Erythroblast (primary cell): Measurements from ENCODE around the gene APOO.

Experiments used
- GATA1 ChIP-seq: IDR thresholded peaks from 2 replicates; pipeline ENCODE4 v1.6.1; 2011; ENCODE audit warnings: low read depth, mild to moderate bottlenecking, control low read depth, low read length, moderate library complexity
- POLR2A ChIP-seq: IDR thresholded peaks from 2 replicates; pipeline ENCODE4 v1.6.1; 2011; ENCODE audit warnings: mild to moderate bottlenecking, low read length

DNA sequence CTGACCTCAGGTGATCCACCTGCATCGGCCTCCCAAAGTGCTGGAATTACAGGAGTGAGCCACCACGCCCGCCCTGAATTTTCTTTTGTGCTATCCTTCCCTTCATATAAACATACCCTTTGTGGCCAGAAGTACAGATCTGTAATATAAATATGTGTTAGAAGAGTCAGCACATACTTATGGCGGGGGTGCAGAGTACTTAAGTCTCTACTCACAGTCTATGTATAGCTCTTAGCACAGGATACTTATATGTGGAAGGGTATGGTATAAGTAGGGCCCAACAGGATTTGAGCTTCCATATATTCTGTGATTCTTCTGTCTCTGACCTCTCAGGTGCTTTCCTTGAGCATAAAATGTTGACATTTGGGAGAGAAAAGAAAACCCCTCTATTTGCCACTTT lies 18.3 kb upstream of the APOO start:
- TF ChIP-seq POLR2A = no peak
- no peak for TF ChIP-seq GATA1
